RWPE2 (cell line): Measurements from ENCODE around the gene PKD1.
A peak's percentile ranks its signal among the peaks of the same experiment; 100 is the strongest.

Experiments
- ATAC-seq: fragments of 200-7000 bp; cut with Tn5 transposase; 3 replicates; pipeline ENCODE4 v1.9.1; 2021; ENCODE audit warnings: low read depth
- DNase-seq: peaks from one replicate; pipeline ENCODE4 v3.0.0-alpha.2; 2020; ENCODE audit warnings: low spot score
- H3K27ac ChIP-seq: fragments of 450-650 bp; 2 replicates; pipeline ENCODE4 v1.5.1; 2017; ENCODE audit warnings: mild to moderate bottlenecking; ENCODE audit not compliant: poor library complexity, severe bottlenecking
- H3K27me3 ChIP-seq: fragments of 250-450 bp; sonication (Bioruptor Pico); 2 replicates; pipeline ENCODE4 v1.5.1; 2021; ENCODE audit warnings: mild to moderate bottlenecking, moderate library complexity; ENCODE audit not compliant: insufficient read depth, poor library complexity, severe bottlenecking
- H3K36me3 ChIP-seq: fragments of 250-450 bp; sonication (Bioruptor Pico); 2 replicates; pipeline ENCODE4 v1.5.1; 2020; ENCODE audit warnings: low read depth, mild to moderate bottlenecking, moderate library complexity
- H3K4me1 ChIP-seq: fragments of 250-450 bp; sonication (Bioruptor Pico); 2 replicates; pipeline ENCODE4 v1.5.1; 2021; ENCODE audit warnings: mild to moderate bottlenecking, moderate library complexity; ENCODE audit not compliant: insufficient read depth, poor library complexity, severe bottlenecking
- H3K4me3 ChIP-seq: fragments of 250-450 bp; sonication (Bioruptor Pico); 2 replicates; pipeline ENCODE4 v1.5.1; 2021; ENCODE audit warnings: mild to moderate bottlenecking, moderate library complexity; ENCODE audit not compliant: severe bottlenecking
- H3K9me3 ChIP-seq: fragments of 250-450 bp; sonication (Bioruptor Pico); 2 replicates; pipeline ENCODE4 v1.5.1; 2021; ENCODE audit warnings: mild to moderate bottlenecking, moderate library complexity; ENCODE audit not compliant: severe bottlenecking
- CTCF ChIP-seq: fragments of 450-650 bp; IDR thresholded peaks from one replicate; pipeline ENCODE4 v1.5.1; 2017; ENCODE audit warnings: mild to moderate bottlenecking, moderate library complexity; ENCODE audit not compliant: poor library complexity, severe bottlenecking

The PKD1 gene

GRCh38 chr16:2154533-2155090 is 18.9 kb upstream of the PKD1 start:
- peak overlapping the region; percentile 93 for H3K27ac ChIP-seq
- peaks cover 33% of the 10 kb centered on the region for H3K4me1 ChIP-seq
- no peaks in the 10 kb centered on the region for H3K27me3 ChIP-seq
- TF ChIP-seq CTCF: no peak
- peak overlapping the region; percentile 75 for H3K4me3 ChIP-seq
- H3K9me3 ChIP-seq: no peaks in the 10 kb centered on the region
- peaks cover 42% of the 10 kb centered on the region for H3K36me3 ChIP-seq
- no peak for DNase-seq
- no peak for ATAC-seq

GRCh38 chr16:2152695-2153506 is 17.2 kb upstream of the PKD1 start:
- ATAC-seq: no peak
- Histone ChIP-seq H3K4me3 (peak overlapping the region; percentile 75), H3K36me3 (peaks cover 38% of the 10 kb centered on the region), H3K27ac (peak overlapping the region; percentile 93), H3K9me3 (no peaks in the 10 kb centered on the region), H3K27me3 (no peaks in the 10 kb centered on the region), H3K4me1 (peaks cover 23% of the 10 kb centered on the region)
- no peak for TF ChIP-seq CTCF
- peak; percentile 73 for DNase-seq

GRCh38 chr16:2151188-2152091 is 15.7 kb upstream of the PKD1 start:
- H3K4me1 ChIP-seq: peaks cover 18% of the 10 kb centered on the region
- TF ChIP-seq CTCF: no peak
- ATAC-seq (no peak), DNase-seq (peak; percentile 63)
- peak overlapping the region; percentile 93 for H3K27ac ChIP-seq
- H3K9me3 ChIP-seq: no peaks in the 10 kb centered on the region
- H3K36me3 ChIP-seq: peaks cover 38% of the 10 kb centered on the region
- no peaks in the 10 kb centered on the region for H3K27me3 ChIP-seq
- no peak overlapping the region for H3K4me3 ChIP-seq

GRCh38 chr16:2150418-2151187 is 14.9 kb upstream of the PKD1 start:
- DNase-seq: peak; percentile 74
- peaks cover 18% of the 10 kb centered on the region for H3K4me1 ChIP-seq
- H3K4me3 ChIP-seq: no peak overlapping the region
- no peaks in the 10 kb centered on the region for H3K9me3 ChIP-seq
- H3K36me3 ChIP-seq: peaks cover 38% of the 10 kb centered on the region
- peak; percentile 5 for ATAC-seq
- peak overlapping the region; percentile 93 for H3K27ac ChIP-seq
- no peaks in the 10 kb centered on the region for H3K27me3 ChIP-seq
- peak; percentile 25 for TF ChIP-seq CTCF
